SU-DHL-6 (cell line): ENCODE data around the gene KCTD19.

Experiments
- EZH2phosphoT487 ChIP-seq: fragments of 200-600 bp; sonication (generic), shearing (Covaris generic); conservative IDR thresholded peaks from 2 replicates; pipeline ENCODE4 v1.6.1; 2018; ENCODE audit warnings: mild to moderate bottlenecking, antibody characterized with exemption, low read length, moderate library complexity, mixed read lengths
- TF ChIP-seq, protein P1 (sequence below): fragments of 200-600 bp; sonication (generic); IDR thresholded peaks from one replicate; pipeline ENCODE4 v1.5.1; 2017; ENCODE audit warnings: antibody characterized with exemption, mild to moderate bottlenecking, low read length, moderate library complexity; ENCODE audit not compliant: insufficient read depth, poor library complexity, severe bottlenecking

DNA sequence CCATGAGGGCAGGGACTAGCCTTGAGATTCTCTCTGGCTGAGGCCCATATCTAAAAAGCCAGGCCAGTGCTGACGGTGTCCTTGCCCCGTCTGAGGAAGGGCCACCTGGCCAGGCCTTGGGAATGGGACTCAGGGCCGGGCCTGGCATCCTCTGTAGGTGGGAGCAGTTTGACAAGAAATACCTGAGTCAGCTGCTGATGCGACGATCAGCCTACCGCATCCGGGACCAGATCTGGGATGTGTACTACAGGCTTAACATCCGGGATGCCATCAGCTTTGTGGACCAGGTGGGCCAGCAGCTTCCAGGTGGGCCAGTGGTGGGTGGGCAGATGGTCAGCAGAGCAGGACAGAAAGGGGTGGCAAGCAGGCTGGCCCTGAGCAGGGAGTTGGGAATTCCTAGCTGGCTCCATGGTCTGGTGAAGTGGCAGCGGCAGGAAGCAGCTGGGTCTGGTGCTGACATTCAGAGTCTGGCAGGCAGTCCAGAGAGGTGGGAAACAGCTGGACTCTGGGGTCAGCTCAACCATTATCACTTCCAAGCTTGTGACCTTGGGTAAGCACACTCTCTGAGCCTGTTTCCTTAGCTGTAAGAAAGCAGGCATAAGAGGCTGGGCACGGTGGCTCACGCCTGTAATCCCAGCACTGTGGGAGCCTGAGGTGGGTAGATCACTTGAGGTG, 68.2 kb downstream of the KCTD19 start:
- TF ChIP-seq, protein P1, sequence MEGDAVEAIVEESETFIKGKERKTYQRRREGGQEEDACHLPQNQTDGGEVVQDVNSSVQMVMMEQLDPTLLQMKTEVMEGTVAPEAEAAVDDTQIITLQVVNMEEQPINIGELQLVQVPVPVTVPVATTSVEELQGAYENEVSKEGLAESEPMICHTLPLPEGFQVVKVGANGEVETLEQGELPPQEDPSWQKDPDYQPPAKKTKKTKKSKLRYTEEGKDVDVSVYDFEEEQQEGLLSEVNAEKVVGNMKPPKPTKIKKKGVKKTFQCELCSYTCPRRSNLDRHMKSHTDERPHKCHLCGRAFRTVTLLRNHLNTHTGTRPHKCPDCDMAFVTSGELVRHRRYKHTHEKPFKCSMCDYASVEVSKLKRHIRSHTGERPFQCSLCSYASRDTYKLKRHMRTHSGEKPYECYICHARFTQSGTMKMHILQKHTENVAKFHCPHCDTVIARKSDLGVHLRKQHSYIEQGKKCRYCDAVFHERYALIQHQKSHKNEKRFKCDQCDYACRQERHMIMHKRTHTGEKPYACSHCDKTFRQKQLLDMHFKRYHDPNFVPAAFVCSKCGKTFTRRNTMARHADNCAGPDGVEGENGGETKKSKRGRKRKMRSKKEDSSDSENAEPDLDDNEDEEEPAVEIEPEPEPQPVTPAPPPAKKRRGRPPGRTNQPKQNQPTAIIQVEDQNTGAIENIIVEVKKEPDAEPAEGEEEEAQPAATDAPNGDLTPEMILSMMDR = no peak
- TF ChIP-seq EZH2phosphoT487 = no peak
